Esophagus muscularis mucosa (tissue), 4 donors: ENCODE measurements around the gene NDUFB7. TPM values are rescaled to one million over a fixed set of nuclear protein-coding genes. Genes with fewer than 3 reads are reported as not detected.
"Not testable (repeated sequence)": the region's sequence is repeated elsewhere in the genome, so short reads cannot be mapped to it uniquely, and the experiment has no call there.

Experiments
- DNase-seq: peaks from one replicate; pipeline ENCODE4 v3.0.0-alpha.2; 2017; ENCODE audit errors: extremely low spot score
- H3K27ac ChIP-seq, 4 donors: fragments of 200-600 bp; sonication (generic); replicated peaks in 1 of 4; 1 replicate in 3 of 4; 2 replicates in 1 of 4; pipeline ENCODE4 v1.5.1; 2016 to 2019; ENCODE audit warnings: mild to moderate bottlenecking in 1 of 4
- H3K27me3 ChIP-seq, 4 donors: fragments of 200-600 bp; sonication (generic); one replicate each; pipeline versions ENCODE4 v1.5.1 to v1.6.0; 2016 to 2019
- H3K36me3 ChIP-seq, 4 donors: fragments of 200-600 bp; sonication (generic); one replicate each; pipeline ENCODE4 v1.5.1; 2016 to 2019
- H3K4me1 ChIP-seq, 4 donors: fragments of 200-600 bp; sonication (generic); one replicate each; pipeline ENCODE4 v1.5.1; 2016 to 2019
- H3K4me3 ChIP-seq, 4 donors: fragments of 200-600 bp; sonication (generic); 1 replicate in 2 of 4; 2 replicates in 2 of 4; pipeline ENCODE4 v1.5.1; 2016 to 2019; ENCODE audit warnings: mild to moderate bottlenecking in 4 of 4, moderate library complexity in 1 of 4
- H3K9me3 ChIP-seq, 4 donors: fragments of 200-600 bp; sonication (generic); 1 replicate in 3 of 4; 2 replicates in 1 of 4; pipeline ENCODE4 v1.5.1; 2016 to 2019
- EP300 ChIP-seq: sonication (generic); formaldehyde crosslinking; IDR thresholded peaks from one replicate; pipeline ENCODE4 v1.6.1; 2017; ENCODE audit warnings: antibody characterized with exemption
- POLR2A ChIP-seq: fragments of 450-650 bp; IDR thresholded peaks from one replicate; pipeline ENCODE4 v1.6.1; 2017; ENCODE audit warnings: antibody characterized with exemption, moderate library complexity, mild to moderate bottlenecking, low read depth
- POLR2AphosphoS5 ChIP-seq, 2 donors: sonication (generic); formaldehyde crosslinking; IDR thresholded peaks; one replicate each; pipeline ENCODE4 v1.6.1; 2017; ENCODE audit warnings: antibody characterized with exemption in 2 of 2
- WGBS: methylation state at CpG from one replicate; pipeline ENCODE4 v1.1.5; 2018; 5-methylcytosine and 5-hydroxymethylcytosine counted together
- intact Hi-C: fragments of 100-400 bp; cut with DNase I; formaldehyde crosslinking; loops from one replicate; pipeline ENCODE4 v1.15.1; 2023
- total RNA-seq, 4 donors: library from RNA; depleted of rRNA; stranded (reverse); fragments of >200 nt; gene quantifications; one replicate each; pipeline versions ENCODE4 v1.1.0 to v1.2.1, GENCODE V29; 2016
- TF ChIP-seq, protein P1 (sequence below), 3 experiments: fragments of 200-600 bp in 2 of 3; fragments of 450-650 bp in 1 of 3; sonication (generic) in 2 of 3; IDR thresholded peaks; one replicate each; pipeline ENCODE4 v1.5.1; 2017 to 2019; ENCODE audit warnings: antibody characterized with exemption in 3 of 3, mild to moderate bottlenecking in 2 of 3, moderate library complexity in 1 of 3

Gene NDUFB7
- total RNA-seq, 4 donors from 2014 or later, result 297 to 522 (median 319) TPM

DNA sequence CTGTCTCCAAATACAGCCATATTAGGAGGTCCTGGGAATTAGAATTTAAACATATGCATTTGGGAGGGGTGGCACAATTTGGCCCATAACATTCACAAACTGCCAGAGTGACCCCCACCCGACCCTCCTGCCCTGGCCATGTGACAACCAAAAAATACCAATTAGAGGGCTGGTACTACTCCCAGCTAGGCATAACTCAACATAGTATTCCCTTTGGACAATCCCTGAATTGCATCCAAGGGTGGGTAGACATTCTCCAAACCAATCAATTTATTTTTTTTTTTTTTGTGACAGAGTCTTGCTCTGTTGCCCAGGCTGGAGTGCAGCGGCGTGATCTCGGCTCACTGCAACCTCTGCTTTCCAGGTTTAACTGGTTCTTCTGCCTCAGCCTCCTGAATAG is 40.8 kb upstream of the NDUFB7 start:
- H3K4me1 ChIP-seq, result no peaks in the 10 kb centered on the region
- intact Hi-C loops, result no loop called here
- 82% methylated on average over 4 of the region's 4 CpGs for WGBS
- no peaks in the 10 kb centered on the region for H3K36me3 ChIP-seq
- TF ChIP-seq POLR2AphosphoS5 (IDR thresholded peaks at IDR 0.05), result no peak
- no peak overlapping the region for H3K27ac ChIP-seq
- no peaks in the 10 kb centered on the region for H3K9me3 ChIP-seq
- no peak overlapping the region for H3K4me3 ChIP-seq
- no peak for DNase-seq
- H3K27me3 ChIP-seq, result no peaks in the 10 kb centered on the region

DNA sequence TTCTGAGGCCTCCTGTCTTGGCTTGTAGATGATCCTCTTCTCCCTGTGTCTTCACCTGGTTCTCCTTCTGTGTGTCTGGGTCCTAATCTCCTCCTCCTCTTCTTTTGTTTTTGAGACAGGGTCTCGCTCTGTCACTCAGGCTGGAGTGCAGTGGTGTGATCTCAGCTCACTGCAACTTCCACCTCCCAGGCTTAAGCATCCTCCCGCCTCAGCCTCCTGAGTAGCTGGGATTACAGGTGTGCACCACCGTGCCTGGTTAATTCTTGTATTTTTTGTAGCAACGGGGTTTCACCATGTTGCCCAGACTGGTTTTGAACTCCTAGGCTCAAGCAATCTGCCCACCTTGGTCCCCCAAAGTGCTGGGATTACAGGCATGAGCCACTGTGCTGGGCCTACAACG is 40.4 kb upstream of the NDUFB7 start:
- H3K4me1 ChIP-seq, H3K27me3 ChIP-seq, H3K36me3 ChIP-seq, H3K9me3 ChIP-seq, H3K27ac ChIP-seq, H3K4me3 ChIP-seq, intact Hi-C loops, DNase-seq: not testable (repeated sequence)
- WGBS, result 88% methylated on average over 5 of the region's 5 CpGs

DNA sequence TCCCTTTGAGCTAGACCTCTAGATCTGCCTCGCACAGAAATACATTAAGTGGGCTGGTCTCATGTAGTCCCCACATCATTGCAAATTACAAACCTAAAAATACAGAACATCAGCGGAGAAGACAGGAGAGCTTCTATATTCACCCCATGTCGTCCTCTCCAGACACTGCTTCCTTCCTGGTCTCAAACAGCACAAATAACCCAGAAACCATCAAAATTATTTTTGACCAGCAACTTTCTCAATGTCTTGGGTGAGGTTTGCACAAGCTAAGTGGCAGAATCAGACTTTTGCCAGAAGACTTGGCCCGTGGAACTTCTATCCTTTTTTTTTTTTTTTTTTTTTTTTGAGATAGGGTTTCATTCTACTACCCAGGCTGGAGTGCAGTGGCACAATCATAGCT is 39.2 kb upstream of the NDUFB7 start:
- Histone ChIP-seq H3K9me3 (no peaks in the 10 kb centered on the region), H3K4me3 (no peak overlapping the region), H3K27me3 (no peaks in the 10 kb centered on the region), H3K36me3 (no peaks in the 10 kb centered on the region), H3K4me1 (no peaks in the 10 kb centered on the region), H3K27ac (no peak overlapping the region)
- no peak for DNase-seq
- WGBS, result 70% methylated on average over 4 of the region's 4 CpGs
- intact Hi-C loops, result no loop called here
- TF ChIP-seq EP300, result no peak
- TF ChIP-seq, protein P1, sequence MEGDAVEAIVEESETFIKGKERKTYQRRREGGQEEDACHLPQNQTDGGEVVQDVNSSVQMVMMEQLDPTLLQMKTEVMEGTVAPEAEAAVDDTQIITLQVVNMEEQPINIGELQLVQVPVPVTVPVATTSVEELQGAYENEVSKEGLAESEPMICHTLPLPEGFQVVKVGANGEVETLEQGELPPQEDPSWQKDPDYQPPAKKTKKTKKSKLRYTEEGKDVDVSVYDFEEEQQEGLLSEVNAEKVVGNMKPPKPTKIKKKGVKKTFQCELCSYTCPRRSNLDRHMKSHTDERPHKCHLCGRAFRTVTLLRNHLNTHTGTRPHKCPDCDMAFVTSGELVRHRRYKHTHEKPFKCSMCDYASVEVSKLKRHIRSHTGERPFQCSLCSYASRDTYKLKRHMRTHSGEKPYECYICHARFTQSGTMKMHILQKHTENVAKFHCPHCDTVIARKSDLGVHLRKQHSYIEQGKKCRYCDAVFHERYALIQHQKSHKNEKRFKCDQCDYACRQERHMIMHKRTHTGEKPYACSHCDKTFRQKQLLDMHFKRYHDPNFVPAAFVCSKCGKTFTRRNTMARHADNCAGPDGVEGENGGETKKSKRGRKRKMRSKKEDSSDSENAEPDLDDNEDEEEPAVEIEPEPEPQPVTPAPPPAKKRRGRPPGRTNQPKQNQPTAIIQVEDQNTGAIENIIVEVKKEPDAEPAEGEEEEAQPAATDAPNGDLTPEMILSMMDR (IDR thresholded peaks at IDR 0.05), result no peak
- TF ChIP-seq POLR2A, result no peak
- TF ChIP-seq POLR2AphosphoS5 (IDR thresholded peaks at IDR 0.05), result no peak

DNA sequence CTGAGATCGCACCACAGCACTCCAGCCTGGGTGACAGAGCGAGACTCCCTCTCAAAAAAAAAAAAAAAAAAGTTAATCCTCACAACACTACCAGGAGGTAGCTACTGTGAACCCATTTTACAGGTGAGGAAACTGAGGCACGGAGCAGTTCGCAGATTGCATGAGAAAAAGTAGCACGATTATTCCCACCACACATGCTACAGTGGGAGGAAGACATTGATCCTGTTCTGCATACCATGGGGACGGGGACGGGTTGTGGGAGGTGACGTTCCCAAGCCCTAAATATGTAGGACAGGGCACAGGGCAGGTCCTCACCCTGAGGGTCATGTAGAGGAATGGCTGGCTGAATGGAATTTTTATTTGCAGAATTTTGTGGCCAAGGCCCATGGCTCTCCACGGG is 34.8 kb upstream of the NDUFB7 start:
- no peak for DNase-seq
- H3K4me1 ChIP-seq, result no peaks in the 10 kb centered on the region
- TF ChIP-seq, protein P1 (IDR thresholded peaks at IDR 0.05), result no peak
- TF ChIP-seq POLR2A (no peak), POLR2AphosphoS5 (IDR thresholded peaks at IDR 0.05) (no peak), EP300 (no peak)
- H3K4me3 ChIP-seq, result no peak overlapping the region
- no peaks in the 10 kb centered on the region for H3K36me3 ChIP-seq
- intact Hi-C loops, result no loop called here
- H3K27me3 ChIP-seq, result peaks cover 0 to 4% (median 0%) of the 10 kb centered on the region in 4 donors
- 73% methylated on average over 9 of the region's 9 CpGs for WGBS
- H3K27ac ChIP-seq, result no peak overlapping the region
- H3K9me3 ChIP-seq, result peaks cover 0 to 13% (median 3%) of the 10 kb centered on the region in 4 donors

DNA sequence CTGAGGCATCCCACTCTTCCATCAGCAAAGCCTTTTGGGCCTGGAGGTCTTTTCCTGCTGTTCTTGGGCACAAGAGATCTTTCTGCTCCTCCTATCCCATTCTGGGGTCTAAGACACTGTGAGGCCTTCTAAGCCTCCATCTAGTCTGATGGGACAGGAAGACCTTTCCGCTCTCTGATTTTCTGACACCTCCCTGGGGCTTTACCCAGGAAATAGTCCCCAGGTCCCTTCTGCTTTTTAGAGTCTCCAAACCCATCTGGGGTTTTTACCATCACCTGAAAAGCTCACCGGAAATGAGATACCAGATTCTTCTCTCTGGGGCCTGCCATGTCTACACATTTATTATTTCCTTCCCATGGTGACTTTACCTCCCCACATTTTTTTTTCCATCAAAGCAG is 32.1 kb upstream of the NDUFB7 start:
- intact Hi-C loops, result no loop called here
- no peak for DNase-seq
- WGBS, result 88% methylated on average over 2 of the region's 2 CpGs
- Histone ChIP-seq H3K27me3 (peaks cover 0 to 4% (median 0%) of the 10 kb centered on the region in 4 donors), H3K9me3 (peaks cover 0 to 13% (median 3%) of the 10 kb centered on the region in 4 donors), H3K36me3 (no peaks in the 10 kb centered on the region), H3K27ac (no peak overlapping the region), H3K4me3 (no peak overlapping the region), H3K4me1 (no peaks in the 10 kb centered on the region)
- TF ChIP-seq, protein P1 (IDR thresholded peaks at IDR 0.05), result no peak
- TF ChIP-seq EP300, result no peak

DNA sequence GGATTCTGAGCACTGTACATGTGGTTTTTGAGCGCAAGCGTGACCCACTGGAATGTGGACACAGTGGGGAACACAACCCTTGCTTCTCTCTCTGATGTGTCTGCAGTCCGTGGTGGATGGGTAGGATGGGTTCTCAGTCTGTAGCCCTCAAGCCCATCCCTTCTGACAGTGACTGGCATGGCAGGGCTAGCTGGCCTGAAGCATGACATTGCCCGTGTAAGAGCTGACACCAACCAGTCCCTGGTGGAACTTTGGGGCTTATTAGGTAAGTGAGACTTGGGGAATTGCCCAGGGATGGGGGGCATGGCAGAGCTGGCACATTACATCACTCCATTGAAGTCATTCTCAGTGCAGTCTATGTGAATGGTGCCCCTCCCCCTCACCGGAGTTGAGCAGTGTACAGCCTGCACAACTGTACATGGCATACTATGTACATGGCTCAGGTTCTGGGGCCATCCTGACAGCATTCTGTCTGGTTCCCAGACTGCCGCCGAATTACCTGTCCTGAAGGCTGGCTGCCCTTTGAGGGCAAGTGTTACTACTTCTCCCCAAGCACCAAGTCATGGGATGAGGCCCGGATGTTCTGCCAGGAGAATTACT is 27.8 kb upstream of the NDUFB7 start:
- H3K4me3 ChIP-seq, result no peak overlapping the region
- WGBS, result 89% methylated on average over 6 of the region's 8 CpGs

More for the DNA sequence above, 27.8 kb upstream of the NDUFB7 start:
- intact Hi-C loops, result no loop called here
- peaks cover 0 to 13% (median 3%) of the 10 kb centered on the region in 4 donors for H3K9me3 ChIP-seq
- no peak overlapping the region for H3K27ac ChIP-seq
- no peak for DNase-seq
- H3K4me1 ChIP-seq, result no peaks in the 10 kb centered on the region
- TF ChIP-seq POLR2AphosphoS5 (IDR thresholded peaks at IDR 0.05) (no peak), POLR2A (no peak), EP300 (no peak)
- TF ChIP-seq, protein P1 (IDR thresholded peaks at IDR 0.05), result no peak
- H3K27me3 ChIP-seq, result peaks cover 0 to 11% (median 0%) of the 10 kb centered on the region in 4 donors
- no peaks in the 10 kb centered on the region for H3K36me3 ChIP-seq
